ENCODE results near the gene LAMB3. TPM values are rescaled to one million over a fixed set of nuclear protein-coding genes. Genes with fewer than 3 reads are reported as not detected.

The LAMB3 gene
- total and polyA plus RNA-seq, 2 donors (not counting 1 experiment from before 2014, with no cell fraction given), result 0.33 to 0.37 TPM

DNA sequence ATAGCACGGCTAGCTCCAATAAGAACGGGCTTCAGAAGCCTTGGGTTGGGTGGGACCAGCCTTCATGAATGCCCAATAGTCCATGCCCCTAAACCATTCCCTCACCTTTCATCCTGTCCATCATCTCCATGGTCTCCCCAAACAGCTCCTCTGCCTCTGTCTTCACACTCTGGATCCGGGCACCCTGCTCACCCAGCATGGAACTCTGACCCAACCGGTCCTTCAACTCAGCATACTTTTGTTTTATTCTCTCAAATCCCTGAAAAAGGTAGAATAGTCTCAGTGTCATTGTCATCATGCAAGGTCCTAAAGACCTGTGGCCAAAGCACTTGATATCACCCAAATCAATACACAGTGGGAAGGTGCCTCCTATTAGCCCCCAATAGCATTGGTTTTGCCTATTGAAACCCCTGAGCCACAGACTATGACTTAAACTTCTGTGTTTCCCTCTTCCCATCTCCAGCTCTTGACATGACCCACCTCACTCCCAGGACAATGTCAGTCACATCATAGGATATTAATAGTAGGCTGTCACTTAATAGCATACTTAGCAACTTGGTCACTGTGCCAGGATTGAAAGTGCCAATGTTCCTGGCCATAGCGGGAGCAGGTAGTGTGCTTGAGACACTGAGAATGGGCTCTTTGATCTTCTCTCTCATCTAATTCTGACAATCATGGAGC is 35.7 kb downstream of the LAMB3 start:
- Histone ChIP-seq H3K9me3 (ENCODE audit: control extremely low read depth in 1 of 3, control insufficient read depth in 2 of 3, insufficient read depth in 1 of 3, low read length in 2 of 3) (no peaks in the 10 kb centered on the region), H3K4me2 (replicated peaks; ENCODE audit: low read depth, low read length, poor library complexity, severe bottlenecking) (no peak overlapping the region), H4K20me1 (ENCODE audit: control insufficient read depth, insufficient read depth, low read length, poor library complexity, severe bottlenecking) (no peaks in the 10 kb centered on the region), H3K4me1 (ENCODE audit: control insufficient read depth in 2 of 2, insufficient read depth in 2 of 2, low read length in 2 of 2) (no peaks in the 10 kb centered on the region), H3K4me3 (ENCODE audit: control extremely low read depth in 1 of 5, extremely low read depth in 1 of 5, insufficient read depth in 1 of 5, low read depth in 2 of 5, low read length in 4 of 5) (no peak overlapping the region), H3K9ac (ENCODE audit: low read length) (no peak overlapping the region), H3K79me2 (ENCODE audit: control insufficient read depth, insufficient read depth, low read length) (no peaks in the 10 kb centered on the region), H3K27ac (ENCODE audit: low read length in 2 of 2) (no peak overlapping the region), H2AFZ (ENCODE audit: insufficient read depth, low read depth, low read length, poor library complexity, severe bottlenecking) (no peak overlapping the region), H3K27me3 (replicated peaks in 1 of 4; ENCODE audit: control extremely low read depth in 1 of 4, control insufficient read depth in 3 of 4, insufficient read depth in 4 of 4, low read length in 3 of 4) (peaks cover 0 to 10% (median 0%) of the 10 kb centered on the region in 4 experiments), H3K36me3 (replicated peaks in 1 of 2; ENCODE audit: control extremely low read depth in 1 of 2, control insufficient read depth in 1 of 2, extremely low read depth in 1 of 2, insufficient read depth in 2 of 2, low read length in 1 of 2) (no peaks in the 10 kb centered on the region)
- intact Hi-C loops (cut with micrococcal nuclease), result no loop called here
- Mint-ChIP-seq H3K4me1 (no peaks in the 10 kb centered on the region), H3K27ac (no peak overlapping the region), H3K9me3 (ENCODE audit: insufficient read depth) (no peaks in the 10 kb centered on the region), H3K4me3 (no peak overlapping the region), H3K27me3 (peaks cover 28% of the 10 kb centered on the region)
- CTCF ChIA-PET, result no interaction called here
- POLR2A ChIA-PET, result no interaction called here
- WGBS (ENCODE audit: insufficient coverage), result 96% methylated on average over 3 of the region's 5 CpGs
- DNase-seq, result no peak
- no peak for ATAC-seq (ENCODE audit: low read depth)
- no peak for TF ChIP-seq CTCF (IDR thresholded peaks at IDR 0.05)
- TF ChIP-seq EZH2 (IDR thresholded peaks at IDR 0.05; ENCODE audit: borderline replicate concordance, insufficient read depth, low read depth, low read length, poor library complexity, severe bottlenecking), result no peak

DNA sequence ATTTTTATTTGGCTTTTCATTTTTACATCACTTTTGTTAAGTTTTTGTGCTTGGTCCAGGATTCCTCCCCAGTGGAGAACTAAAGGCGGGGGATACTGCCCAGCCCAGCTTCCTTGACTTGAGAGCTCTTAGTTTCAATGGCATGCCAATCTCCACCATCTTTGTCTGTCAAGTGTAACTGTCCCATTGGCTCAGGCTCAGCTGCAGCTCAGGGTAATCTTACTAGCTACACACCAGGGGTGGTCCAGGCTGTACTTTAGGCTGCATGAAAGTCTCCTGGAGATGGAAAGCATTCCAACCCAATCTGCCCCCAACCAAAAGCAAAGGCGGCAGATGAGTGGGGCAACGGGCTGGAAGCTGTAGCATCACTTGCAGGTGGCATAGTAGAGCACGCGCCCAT is 37.3 kb downstream of the LAMB3 start:
- POLR2A ChIA-PET, result no interaction called here
- ATAC-seq (ENCODE audit: low read depth) (no peak), DNase-seq (no peak)
- H3K4me2 ChIP-seq (replicated peaks; ENCODE audit: low read depth, low read length, poor library complexity, severe bottlenecking), result no peak overlapping the region
- no peaks in the 10 kb centered on the region for H4K20me1 ChIP-seq (ENCODE audit: control insufficient read depth, insufficient read depth, low read length, poor library complexity, severe bottlenecking)
- no peak overlapping the region for H3K9ac ChIP-seq (ENCODE audit: low read length)
- peaks cover 25% of the 10 kb centered on the region for H3K27me3 Mint-ChIP-seq
- no peaks in the 10 kb centered on the region for H3K4me1 Mint-ChIP-seq
- 95% methylated on average over 5 of the region's 5 CpGs for WGBS (ENCODE audit: insufficient coverage)
- no peak for TF ChIP-seq CTCF (IDR thresholded peaks at IDR 0.05)
- TF ChIP-seq EZH2 (IDR thresholded peaks at IDR 0.05; ENCODE audit: borderline replicate concordance, insufficient read depth, low read depth, low read length, poor library complexity, severe bottlenecking), result no peak
- no peaks in the 10 kb centered on the region for H3K4me1 ChIP-seq (ENCODE audit: control insufficient read depth in 2 of 2, insufficient read depth in 2 of 2, low read length in 2 of 2)
- H2AFZ ChIP-seq (ENCODE audit: insufficient read depth, low read depth, low read length, poor library complexity, severe bottlenecking), result no peak overlapping the region
- CTCF ChIA-PET, result no interaction called here
- no peak overlapping the region for H3K27ac Mint-ChIP-seq
- H3K9me3 Mint-ChIP-seq (ENCODE audit: insufficient read depth), result no peaks in the 10 kb centered on the region
- H3K36me3 ChIP-seq (replicated peaks in 1 of 2; ENCODE audit: control extremely low read depth in 1 of 2, control insufficient read depth in 1 of 2, extremely low read depth in 1 of 2, insufficient read depth in 2 of 2, low read length in 1 of 2), result no peaks in the 10 kb centered on the region
- no peak overlapping the region for H3K27ac ChIP-seq (ENCODE audit: low read length in 2 of 2)
- no peak overlapping the region for H3K4me3 Mint-ChIP-seq
- no peaks in the 10 kb centered on the region for H3K9me3 ChIP-seq (ENCODE audit: control extremely low read depth in 1 of 3, control insufficient read depth in 2 of 3, insufficient read depth in 1 of 3, low read length in 2 of 3)
- intact Hi-C loops (cut with micrococcal nuclease), result no loop called here
- no peak overlapping the region for H3K4me3 ChIP-seq (ENCODE audit: control extremely low read depth in 1 of 5, extremely low read depth in 1 of 5, insufficient read depth in 1 of 5, low read depth in 2 of 5, low read length in 4 of 5)
- H3K79me2 ChIP-seq (ENCODE audit: control insufficient read depth, insufficient read depth, low read length), result no peaks in the 10 kb centered on the region
- peaks cover 0 to 10% (median 0%) of the 10 kb centered on the region in 4 experiments for H3K27me3 ChIP-seq (replicated peaks in 1 of 4; ENCODE audit: control extremely low read depth in 1 of 4, control insufficient read depth in 3 of 4, insufficient read depth in 4 of 4, low read length in 3 of 4)
